Psoas muscle (tissue), 8 donors: ENCODE data around the gene FNDC3B. TPM values are rescaled to one million over a fixed set of nuclear protein-coding genes. Genes with fewer than 3 reads are reported as not detected.
"Not testable (repeated sequence)": the region's sequence is repeated elsewhere in the genome, so short reads cannot be mapped to it uniquely, and the experiment has no call there.

ENCODE experiments used
- ATAC-seq, 4 donors: fragments of 200-7000 bp; cut with Tn5 transposase; one replicate each; pipeline ENCODE4 v1.9.1; 2020; ENCODE audit warnings: moderate library complexity in 3 of 4, mild to moderate bottlenecking in 2 of 4
- DNase-seq, 2 donors: peaks; one replicate each; pipeline ENCODE4 v3.0.0-alpha.2; 2020
- H3K27ac ChIP-seq: fragments of 200-600 bp; one replicate; pipeline ENCODE4 v1.8.0; 2022
- H3K27me3 ChIP-seq, 3 donors: fragments of 200-600 bp in 1 of 3; one replicate each; pipeline versions ENCODE4 v1.6.1 to v1.8.0; 2013 to 2022; ENCODE audit warnings: low read length in 2 of 3, mild to moderate bottlenecking in 2 of 3, moderate library complexity in 1 of 3; ENCODE audit not compliant: insufficient read depth in 3 of 3
- H3K36me3 ChIP-seq, 2 donors: fragments of 200-600 bp in 1 of 2; one replicate each; pipeline versions ENCODE4 v1.6.1 to v1.8.0; 2013 to 2022; ENCODE audit warnings: low read depth in 1 of 2, mild to moderate bottlenecking in 1 of 2, moderate library complexity in 1 of 2; ENCODE audit not compliant: insufficient read depth in 1 of 2
- H3K4me1 ChIP-seq: fragments of 200-600 bp; one replicate; pipeline ENCODE4 v1.8.0; 2022
- H3K4me3 ChIP-seq: fragments of 200-600 bp; one replicate; pipeline ENCODE4 v1.8.0; 2022; ENCODE audit warnings: mild to moderate bottlenecking
- H3K9me3 ChIP-seq: fragments of 200-600 bp; one replicate; pipeline ENCODE4 v1.8.0; 2022
- CTCF ChIP-seq: fragments of 200-600 bp; IDR thresholded peaks from one replicate; pipeline ENCODE4 v1.8.0; 2022; ENCODE audit warnings: antibody characterized with exemption
- WGBS, 3 donors: extraction: QIAGEN DNeasy Blood & Tissue Kit; methylation state at CpG; one replicate each; pipeline versions ENCODE4 v1.1.6 to v1.1.7; 2013; 5-methylcytosine and 5-hydroxymethylcytosine counted together
- intact Hi-C, 2 donors: fragments of 100-400 bp; cut with DNase I; formaldehyde crosslinking; loops; one replicate each; pipeline versions ENCODE4 v1.11.0 to v1.14.2; 2022
- long read RNA-seq, 2 donors: library from polyadenylated mRNA; unstranded; transcript quantifications; one replicate each; pipeline ENCODE4 v2.0.0, GENCODE V29; 2021
- polyA plus RNA-seq, 3 donors: library from polyadenylated mRNA; stranded (reverse); fragments of 200-250 nt; gene quantifications; one replicate each; pipeline ENCODE4 v1.2.3, GENCODE V29; 2013
- total RNA-seq, 4 donors: library from RNA; stranded (reverse); fragmentation: NEBNext Ultra II Directional in 2 of 4; extraction: Animal tissue kit (Norgen Biotek cat#: 25700) in 2 of 4; gene quantifications; one replicate each; pipeline versions ENCODE4 v1.2.1 to v1.2.4, GENCODE V29; 2021 to 2023
- donor health status: healthy with polysubstance abuse.
- donor health status: DM: no; HTN: no; CAD: no; lungs with moderate emphysema.
- donor health status: Bipolar disorder and iron deficiency.
- donor health status: healthy.
- donor health status: DM: yes; HTN: yes; CAD: no.
- donor health status: DM: no; HTN: no; CAD: no.
- donor health status: DM: no; HTN: no; CAD: no.
- donor health status: DM: yes; HTN: yes; CAD: no.

FNDC3B gene
- total RNA-seq (100 to 1,000 TPM in 1 of 4 donors, 10 to 100 TPM in 3; 50.8 to 133 (median 74.1) TPM), polyA plus RNA-seq (10 to 100 TPM; 12.4 to 30.8 (median 19.4) TPM)
- long read RNA-seq, donor 1, full-length matches to known transcripts: 9 of 29 reads
- long read RNA-seq, donor 1, partial matches to known transcripts: 12 of 29 reads
- long read RNA-seq, donor 1, other reads (novel, unspliced or antisense): 8 of 29 reads
- long read RNA-seq, donor 2, full-length matches to known transcripts: 21 of 55 reads
- long read RNA-seq, donor 2, partial matches to known transcripts: 21 of 55 reads
- long read RNA-seq, donor 2, other reads (novel, unspliced or antisense): 13 of 55 reads

GRCh38 chr3:172039436-172040077, at the start of gene FNDC3B:
Gene FNDC3B (plus strand): TSS chr3:172039578. CDS start chr3:172112480, 72,902 bp downstream.
- Histone ChIP-seq H3K4me3 (peak within 1 kb of the TSS; percentile 95), H3K9me3 (no peaks in the 10 kb centered on the region), H3K4me1 (peaks cover 34% of the 10 kb centered on the region), H3K27me3 (no peaks in the 10 kb centered on the region), H3K27ac (peak within 1 kb of the TSS; percentile 98), H3K36me3 (no peaks in the 10 kb centered on the region)
- intact Hi-C loops: loop anchor here (5.0 to 10.0 kb wide), 6 partner anchors 85 to 435 kb away; no protein-coding TSS in a partner anchor
- 0% methylated on average over 40 to 59 of the region's 59 CpGs for WGBS, 3 donors
- peak; percentile 84 to 86 (median 84) for ATAC-seq
- peak; percentile 93 to 96 for DNase-seq
- TF ChIP-seq CTCF: no peak

DNA sequence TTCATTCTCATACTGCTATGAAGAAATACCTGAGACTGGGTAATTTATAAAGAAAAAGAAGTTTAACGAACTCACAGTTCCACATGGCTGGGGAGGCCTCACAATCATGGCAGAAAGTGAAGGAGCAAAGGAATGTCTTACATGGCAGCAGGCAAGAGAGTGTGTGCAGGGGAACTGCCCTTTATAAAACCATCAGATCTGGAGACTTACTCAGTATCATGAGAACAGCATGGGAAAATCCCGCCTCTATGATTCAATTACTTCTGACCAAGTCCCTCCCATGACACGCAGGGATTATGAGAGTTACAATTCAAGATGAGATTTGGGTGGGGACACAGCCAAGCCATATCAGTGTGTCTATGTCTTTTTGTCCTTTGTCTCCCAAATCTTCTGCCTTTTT, 49.1 kb upstream of the FNDC3B start:
- intact Hi-C loops: not testable (repeated sequence)

GRCh38 chr3:171991166-171991565, 48.2 kb upstream of the FNDC3B start:
- intact Hi-C loops: no loop called here

More for the DNA sequence above, 49.1 kb upstream of the FNDC3B start:
- not testable (repeated sequence) for H3K4me1 ChIP-seq, H3K27ac ChIP-seq, H3K9me3 ChIP-seq, H3K4me3 ChIP-seq, H3K27me3 ChIP-seq, DNase-seq, H3K36me3 ChIP-seq, ATAC-seq
- WGBS, 3 donors: 95 to 98% (median 96%) methylated on average over 3 of the region's 3 CpGs

DNA sequence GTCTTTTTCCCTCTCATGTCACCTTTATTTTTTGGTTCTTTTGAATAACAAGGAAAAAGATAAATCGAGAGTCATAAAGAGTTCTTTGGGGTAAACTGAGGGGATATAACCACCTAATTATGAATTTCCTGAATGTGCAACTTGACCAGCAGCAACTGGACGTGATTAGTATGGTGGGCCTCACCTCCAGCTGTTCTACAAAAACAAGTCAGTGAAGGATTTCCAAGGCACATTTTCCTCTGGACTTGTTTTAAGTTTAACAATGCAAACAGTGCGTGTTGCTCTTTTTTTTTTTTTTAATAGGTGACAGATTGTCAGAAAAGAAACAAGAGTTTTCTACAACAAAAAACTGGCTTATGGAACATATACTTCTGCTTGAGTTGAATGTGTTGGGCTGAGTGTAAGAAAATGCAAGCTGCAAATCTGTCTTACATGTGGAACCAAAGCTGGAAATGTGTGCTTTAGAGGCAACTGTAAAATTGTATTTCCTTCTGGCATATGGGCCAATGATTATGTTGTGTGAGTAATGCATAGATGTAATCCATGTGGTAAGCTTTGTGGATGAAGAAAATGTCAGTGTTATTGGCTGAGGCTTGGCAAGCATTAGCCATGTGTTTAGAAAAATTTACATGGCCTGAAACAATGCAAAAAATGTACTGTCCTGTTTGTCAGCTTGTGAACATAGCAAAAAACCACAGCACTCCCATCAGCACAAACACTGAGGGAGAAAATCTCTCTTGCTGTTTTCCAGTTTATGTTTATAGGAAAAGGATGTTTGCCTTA, 44.5 kb upstream of the FNDC3B start:
- no peak overlapping the region for H3K4me3 ChIP-seq
- intact Hi-C loops: no loop called here
- no peaks in the 10 kb centered on the region for H3K4me1 ChIP-seq
- WGBS, 3 donors: 43 to 55% (median 52%) methylated on average over 3 of the region's 3 CpGs
- H3K36me3 ChIP-seq: no peaks in the 10 kb centered on the region
- no peaks in the 10 kb centered on the region for H3K27me3 ChIP-seq
- no peaks in the 10 kb centered on the region for H3K9me3 ChIP-seq
- H3K27ac ChIP-seq: no peak overlapping the region
- DNase-seq (no peak), ATAC-seq (no peak)
- TF ChIP-seq CTCF: no peak

More at GRCh38 chr3:171991166-171991565, 48.2 kb upstream of the FNDC3B start:
- H3K27me3 ChIP-seq: no peaks in the 10 kb centered on the region
- H3K36me3 ChIP-seq: no peaks in the 10 kb centered on the region
- no peaks in the 10 kb centered on the region for H3K4me1 ChIP-seq
- H3K27ac ChIP-seq: no peak overlapping the region
- no peak overlapping the region for H3K4me3 ChIP-seq
- DNase-seq: no peak
- TF ChIP-seq CTCF: no peak
- ATAC-seq: no peak
- no peaks in the 10 kb centered on the region for H3K9me3 ChIP-seq
- WGBS, 3 donors: 86 to 89% (median 88%) methylated on average over 3 of the region's 3 CpGs

- ATAC-seq: no peak
- TF ChIP-seq CTCF: no peak
- Histone ChIP-seq H3K36me3 (no peaks in the 10 kb centered on the region), H3K4me1 (no peaks in the 10 kb centered on the region), H3K9me3 (no peaks in the 10 kb centered on the region), H3K27me3 (no peaks in the 10 kb centered on the region), H3K4me3 (no peak overlapping the region), H3K27ac (no peak overlapping the region)
- intact Hi-C loops: no loop called here
- DNase-seq: no peak
Measured at GRCh38 chr3:171995486-171995885, 43.9 kb upstream of the FNDC3B start.
